Suprapubic skin (tissue), 3 donors: Measurements from ENCODE around the gene ASTN2.

Experiments
- EP300 ChIP-seq: sonication (generic); formaldehyde crosslinking; IDR thresholded peaks from one replicate; pipeline ENCODE4 v1.6.1; 2017; ENCODE audit warnings: antibody characterized with exemption
- TF ChIP-seq, protein P1 (sequence below), 2 donors: fragments of 200-600 bp in 1 of 2; fragments of 450-650 bp in 1 of 2; sonication (generic) in 1 of 2; IDR thresholded peaks; one replicate each; pipeline ENCODE4 v1.5.1; 2016 to 2019; ENCODE audit warnings: antibody characterized with exemption in 2 of 2, mild to moderate bottlenecking in 1 of 2, moderate library complexity in 1 of 2

DNA sequence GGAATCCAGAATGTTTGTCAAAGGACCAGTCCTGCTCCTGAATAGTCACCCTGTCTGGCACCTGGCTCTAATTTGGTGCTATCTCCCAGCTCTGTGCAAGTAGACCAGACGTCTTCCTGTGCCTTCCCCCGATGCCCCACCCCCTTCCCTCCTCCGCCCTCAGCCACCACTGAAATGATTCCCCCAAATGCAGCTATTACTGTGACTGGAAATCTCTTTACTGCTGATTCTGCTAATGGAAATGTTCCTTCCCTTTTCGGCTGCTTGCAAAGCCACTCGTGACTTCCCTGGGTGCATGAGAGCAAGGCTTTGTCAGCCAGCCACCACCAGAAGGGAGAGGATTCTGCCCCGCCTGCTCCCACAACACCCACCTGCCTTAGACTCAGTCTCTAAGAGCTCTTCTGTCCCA is 11.4 kb downstream of the ASTN2 start:
- TF ChIP-seq, protein P1, sequence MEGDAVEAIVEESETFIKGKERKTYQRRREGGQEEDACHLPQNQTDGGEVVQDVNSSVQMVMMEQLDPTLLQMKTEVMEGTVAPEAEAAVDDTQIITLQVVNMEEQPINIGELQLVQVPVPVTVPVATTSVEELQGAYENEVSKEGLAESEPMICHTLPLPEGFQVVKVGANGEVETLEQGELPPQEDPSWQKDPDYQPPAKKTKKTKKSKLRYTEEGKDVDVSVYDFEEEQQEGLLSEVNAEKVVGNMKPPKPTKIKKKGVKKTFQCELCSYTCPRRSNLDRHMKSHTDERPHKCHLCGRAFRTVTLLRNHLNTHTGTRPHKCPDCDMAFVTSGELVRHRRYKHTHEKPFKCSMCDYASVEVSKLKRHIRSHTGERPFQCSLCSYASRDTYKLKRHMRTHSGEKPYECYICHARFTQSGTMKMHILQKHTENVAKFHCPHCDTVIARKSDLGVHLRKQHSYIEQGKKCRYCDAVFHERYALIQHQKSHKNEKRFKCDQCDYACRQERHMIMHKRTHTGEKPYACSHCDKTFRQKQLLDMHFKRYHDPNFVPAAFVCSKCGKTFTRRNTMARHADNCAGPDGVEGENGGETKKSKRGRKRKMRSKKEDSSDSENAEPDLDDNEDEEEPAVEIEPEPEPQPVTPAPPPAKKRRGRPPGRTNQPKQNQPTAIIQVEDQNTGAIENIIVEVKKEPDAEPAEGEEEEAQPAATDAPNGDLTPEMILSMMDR (IDR thresholded peaks at IDR 0.05), result no peak
- TF ChIP-seq EP300, result no peak
